Sigmoid colon (tissue), 4 donors: ENCODE results near the gene DAB2.

Experiments
- EP300 ChIP-seq, 4 donors: sonication (generic); formaldehyde crosslinking; IDR thresholded peaks; one replicate each; pipeline ENCODE4 v1.6.1; 2017; ENCODE audit warnings: antibody characterized with exemption in 4 of 4
- POLR2A ChIP-seq, 2 donors: fragments of 450-650 bp; IDR thresholded peaks; one replicate each; pipeline ENCODE4 v1.6.1; 2016; ENCODE audit warnings: antibody characterized with exemption in 2 of 2, mild to moderate bottlenecking in 2 of 2, moderate library complexity in 2 of 2
- POLR2AphosphoS5 ChIP-seq, 4 donors: sonication (generic); formaldehyde crosslinking; IDR thresholded peaks; one replicate each; pipeline ENCODE4 v1.6.1; 2017; ENCODE audit warnings: antibody characterized with exemption in 4 of 4
- TF ChIP-seq, protein P1 (sequence below), 4 experiments: fragments of 450-650 bp in 3 of 4; fragments of 200-600 bp in 1 of 4; IDR thresholded peaks; one replicate each; pipeline ENCODE4 v1.5.1; 2016 to 2019; ENCODE audit warnings: antibody characterized with exemption in 4 of 4, mild to moderate bottlenecking in 3 of 4, moderate library complexity in 2 of 4

DNA sequence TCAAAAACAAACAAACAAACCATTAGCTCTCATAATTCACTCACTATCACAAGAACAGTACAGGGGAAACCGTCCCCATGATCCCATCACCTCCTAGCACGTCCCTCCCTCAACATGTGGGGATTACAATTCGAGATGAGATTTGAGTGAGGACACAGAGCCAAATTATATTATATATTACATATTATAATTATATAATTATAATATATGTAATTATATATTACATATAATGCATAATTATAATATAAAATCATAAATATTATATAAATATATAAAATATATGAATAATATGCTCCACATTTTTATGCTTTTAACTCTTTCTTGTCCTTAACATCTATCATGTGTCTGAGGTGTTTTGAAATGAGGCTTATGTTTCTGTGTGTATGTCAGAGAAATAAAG, 57.1 kb downstream of the DAB2 start:
- TF ChIP-seq, protein P1, sequence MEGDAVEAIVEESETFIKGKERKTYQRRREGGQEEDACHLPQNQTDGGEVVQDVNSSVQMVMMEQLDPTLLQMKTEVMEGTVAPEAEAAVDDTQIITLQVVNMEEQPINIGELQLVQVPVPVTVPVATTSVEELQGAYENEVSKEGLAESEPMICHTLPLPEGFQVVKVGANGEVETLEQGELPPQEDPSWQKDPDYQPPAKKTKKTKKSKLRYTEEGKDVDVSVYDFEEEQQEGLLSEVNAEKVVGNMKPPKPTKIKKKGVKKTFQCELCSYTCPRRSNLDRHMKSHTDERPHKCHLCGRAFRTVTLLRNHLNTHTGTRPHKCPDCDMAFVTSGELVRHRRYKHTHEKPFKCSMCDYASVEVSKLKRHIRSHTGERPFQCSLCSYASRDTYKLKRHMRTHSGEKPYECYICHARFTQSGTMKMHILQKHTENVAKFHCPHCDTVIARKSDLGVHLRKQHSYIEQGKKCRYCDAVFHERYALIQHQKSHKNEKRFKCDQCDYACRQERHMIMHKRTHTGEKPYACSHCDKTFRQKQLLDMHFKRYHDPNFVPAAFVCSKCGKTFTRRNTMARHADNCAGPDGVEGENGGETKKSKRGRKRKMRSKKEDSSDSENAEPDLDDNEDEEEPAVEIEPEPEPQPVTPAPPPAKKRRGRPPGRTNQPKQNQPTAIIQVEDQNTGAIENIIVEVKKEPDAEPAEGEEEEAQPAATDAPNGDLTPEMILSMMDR (IDR thresholded peaks at IDR 0.05) = no peak
- TF ChIP-seq POLR2A (IDR thresholded peaks at IDR 0.05) (no peak), POLR2AphosphoS5 (IDR thresholded peaks at IDR 0.05) (no peak), EP300 (IDR thresholded peaks at IDR 0.05) (no peak)
